Activated effector memory CD4-positive, alpha-beta T cell treated with anti-CD3 and anti-CD28 coated beads, Interleukin-2, amount 50 U/mL, for 16 hours (primary cell): ENCODE data around the gene ALPI.
"Not testable (repeated sequence)": the region's sequence is repeated elsewhere in the genome, so short reads cannot be mapped to it uniquely, and the experiment has no call there.

Experiments
- DNase-seq: peaks from one replicate; pipeline ENCODE4 v3.0.0-alpha.2; 2020

ALPI gene

GRCh38 chr2:232443669-232444408, 12.1 kb upstream of the ALPI start:
- not testable (repeated sequence) for DNase-seq

GRCh38 chr2:232444409-232445148, 11.4 kb upstream of the ALPI start:
- DNase-seq = peak; percentile 86

- not testable (repeated sequence) for DNase-seq
Measured at GRCh38 chr2:232445149-232445885, 10.6 kb upstream of the ALPI start.

DNA sequence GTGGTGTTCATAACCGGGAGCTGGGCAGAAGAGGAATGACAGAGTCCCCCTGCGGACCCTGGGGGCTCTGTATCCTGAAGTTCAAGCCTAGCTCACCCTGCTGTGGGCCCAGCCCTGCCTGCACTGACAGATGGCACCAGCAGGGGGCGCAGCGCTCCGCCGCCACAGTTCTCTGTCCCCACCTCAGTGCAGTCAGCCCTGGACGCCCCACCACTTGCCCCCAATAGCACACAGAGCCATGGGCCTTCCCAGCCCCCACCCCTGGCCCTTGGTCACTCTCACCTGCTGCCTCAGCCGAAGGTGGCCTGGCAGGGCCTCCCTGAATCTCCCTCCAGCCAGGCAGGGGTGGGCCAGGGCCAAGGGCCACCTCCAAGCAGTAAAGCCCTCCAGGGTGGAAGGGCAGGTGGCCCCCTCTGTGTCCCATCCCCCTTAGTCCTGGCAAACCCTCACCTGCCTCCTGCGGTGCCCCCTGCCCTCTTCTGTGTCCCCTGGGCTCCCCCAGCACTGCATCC, 9.6 kb upstream of the ALPI start:
- not testable (repeated sequence) for DNase-seq

DNA sequence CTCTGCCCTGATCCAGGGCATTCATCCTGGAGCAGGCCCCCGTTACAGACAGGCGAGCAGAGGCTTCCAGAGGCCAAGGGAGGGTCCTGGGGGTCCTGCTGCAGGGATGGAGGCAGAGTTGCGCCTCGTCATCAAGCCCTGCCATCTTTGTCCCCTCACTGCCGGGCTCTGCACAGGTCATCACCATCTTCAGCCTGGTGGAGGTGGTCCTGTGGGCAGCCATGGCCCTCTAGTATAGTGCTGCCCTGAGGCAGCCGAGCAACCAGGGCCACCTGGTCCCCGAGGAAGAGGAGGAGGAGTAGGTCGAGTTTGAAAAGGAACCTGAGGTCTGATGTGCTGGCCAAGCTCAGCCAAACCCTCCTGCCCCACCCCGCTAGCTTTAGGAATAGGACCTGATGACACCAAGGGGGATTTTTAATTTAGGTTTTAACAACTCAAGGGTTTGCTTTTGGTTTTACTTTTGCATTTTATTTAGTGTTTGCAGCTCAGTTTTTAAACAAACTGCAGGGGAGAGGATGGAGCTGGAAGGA, 8.8 kb upstream of the ALPI start:
- no peak for DNase-seq

DNA sequence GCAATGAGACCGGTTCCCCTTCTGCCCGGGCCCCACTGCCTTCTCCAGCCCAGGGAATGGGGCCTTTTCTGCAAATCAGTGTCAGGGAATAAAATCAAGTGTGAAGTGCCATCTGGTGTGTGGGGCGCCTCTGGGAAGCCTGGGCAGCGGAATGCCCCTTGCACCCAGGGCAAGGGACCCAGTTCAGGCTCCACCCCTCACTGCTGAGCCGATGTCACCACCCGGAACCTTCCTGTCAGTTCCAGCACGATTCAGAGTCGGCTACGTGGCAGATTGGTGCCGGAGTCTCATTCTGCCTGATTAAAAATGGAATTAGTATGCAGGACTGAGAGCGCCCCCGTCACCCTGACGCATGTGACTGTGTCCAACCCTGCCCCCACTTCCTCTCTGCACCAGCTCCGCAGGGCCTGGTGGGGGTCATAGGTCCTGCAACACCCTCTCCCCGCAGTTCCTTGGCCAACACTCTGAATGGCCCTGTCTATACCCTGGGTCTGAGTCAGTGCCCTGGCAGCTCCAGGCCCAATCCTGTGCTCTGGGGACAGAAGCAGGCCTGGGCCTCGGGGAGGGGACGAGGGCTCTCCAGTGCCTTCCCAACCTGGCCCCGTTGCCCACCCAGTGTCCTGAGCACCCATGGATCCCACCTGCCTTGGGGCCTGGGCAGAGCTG, 8.2 kb upstream of the ALPI start:
- no peak for DNase-seq

DNA sequence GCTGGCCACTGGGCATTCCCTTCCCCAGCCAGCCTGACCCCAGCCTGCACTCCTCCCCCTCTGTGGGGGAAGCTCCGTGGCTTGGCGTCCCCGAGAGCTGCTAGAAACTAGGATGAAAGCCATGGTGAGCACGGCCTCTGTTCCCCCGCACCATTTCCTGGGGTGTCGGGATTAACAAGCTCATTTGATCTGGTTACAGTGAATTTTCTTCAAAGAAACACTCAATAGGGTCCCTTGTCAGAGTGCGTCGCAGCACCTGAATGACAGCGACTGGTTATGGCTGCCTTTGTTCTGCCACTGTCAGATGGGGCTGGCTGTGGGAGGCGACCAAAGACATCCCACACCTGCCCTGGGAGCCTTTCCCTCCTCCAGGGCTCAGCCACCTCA, 7.7 kb upstream of the ALPI start:
- DNase-seq = no peak

GRCh38 chr2:232449964-232450363, 6.0 kb upstream of the ALPI start:
- no peak for DNase-seq

- not testable (repeated sequence) for DNase-seq
Measured at GRCh38 chr2:232451645-232452044, 4.3 kb upstream of the ALPI start.

GRCh38 chr2:232454630-232455029, 1.3 kb upstream of the ALPI start:
- no peak for DNase-seq

- no peak for DNase-seq
Measured at GRCh38 chr2:232456296-232457120, 555 bp downstream of the ALPI start.

DNA sequence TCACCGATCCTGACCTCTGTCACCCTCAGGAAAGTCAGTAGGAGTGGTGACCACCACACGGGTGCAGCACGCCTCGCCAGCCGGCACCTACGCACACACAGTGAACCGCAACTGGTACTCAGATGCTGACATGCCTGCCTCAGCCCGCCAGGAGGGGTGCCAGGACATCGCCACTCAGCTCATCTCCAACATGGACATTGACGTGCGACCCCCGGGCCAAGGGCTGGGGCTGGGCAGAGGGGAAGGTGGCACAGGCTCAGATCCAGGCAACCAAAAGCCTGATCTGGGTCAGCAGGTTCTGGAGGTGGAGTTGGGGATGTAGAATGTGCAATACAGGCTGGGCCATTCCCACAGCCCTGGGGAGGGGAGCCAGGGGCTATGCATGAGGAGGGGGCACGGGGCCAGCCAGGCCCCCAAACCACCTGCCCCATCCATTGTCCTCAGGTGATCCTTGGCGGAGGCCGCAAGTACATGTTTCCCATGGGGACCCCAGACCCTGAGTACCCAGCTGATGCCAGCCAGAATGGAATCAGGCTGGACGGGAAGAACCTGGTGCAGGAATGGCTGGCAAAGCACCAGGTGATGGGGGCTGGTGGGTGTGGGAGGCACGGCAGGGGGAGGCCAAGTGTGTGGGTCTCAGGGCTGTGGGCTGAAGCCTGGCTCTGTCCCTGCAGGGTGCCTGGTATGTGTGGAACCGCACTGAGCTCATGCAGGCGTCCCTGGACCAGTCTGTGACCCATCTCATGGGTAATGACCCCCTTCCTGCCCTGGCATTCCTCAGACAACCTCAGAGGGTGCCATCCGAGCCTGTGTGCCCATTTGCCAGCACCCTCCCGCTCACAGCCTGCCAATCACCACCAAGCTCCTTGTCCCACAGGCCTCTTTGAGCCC, 1.4 kb downstream of the ALPI start:
- DNase-seq = peak; percentile 52

GRCh38 chr2:232458051-232458660, 2.2 kb downstream of the ALPI start:
- peak; percentile 53 for DNase-seq

- DNase-seq = no peak
Measured at GRCh38 chr2:232458661-232459418, 2.9 kb downstream of the ALPI start.

- peak; percentile 50 for DNase-seq
Measured at GRCh38 chr2:232459419-232460035, 3.6 kb downstream of the ALPI start.

GRCh38 chr2:232460171-232460570, 4.2 kb downstream of the ALPI start:
- DNase-seq = no peak

DNA sequence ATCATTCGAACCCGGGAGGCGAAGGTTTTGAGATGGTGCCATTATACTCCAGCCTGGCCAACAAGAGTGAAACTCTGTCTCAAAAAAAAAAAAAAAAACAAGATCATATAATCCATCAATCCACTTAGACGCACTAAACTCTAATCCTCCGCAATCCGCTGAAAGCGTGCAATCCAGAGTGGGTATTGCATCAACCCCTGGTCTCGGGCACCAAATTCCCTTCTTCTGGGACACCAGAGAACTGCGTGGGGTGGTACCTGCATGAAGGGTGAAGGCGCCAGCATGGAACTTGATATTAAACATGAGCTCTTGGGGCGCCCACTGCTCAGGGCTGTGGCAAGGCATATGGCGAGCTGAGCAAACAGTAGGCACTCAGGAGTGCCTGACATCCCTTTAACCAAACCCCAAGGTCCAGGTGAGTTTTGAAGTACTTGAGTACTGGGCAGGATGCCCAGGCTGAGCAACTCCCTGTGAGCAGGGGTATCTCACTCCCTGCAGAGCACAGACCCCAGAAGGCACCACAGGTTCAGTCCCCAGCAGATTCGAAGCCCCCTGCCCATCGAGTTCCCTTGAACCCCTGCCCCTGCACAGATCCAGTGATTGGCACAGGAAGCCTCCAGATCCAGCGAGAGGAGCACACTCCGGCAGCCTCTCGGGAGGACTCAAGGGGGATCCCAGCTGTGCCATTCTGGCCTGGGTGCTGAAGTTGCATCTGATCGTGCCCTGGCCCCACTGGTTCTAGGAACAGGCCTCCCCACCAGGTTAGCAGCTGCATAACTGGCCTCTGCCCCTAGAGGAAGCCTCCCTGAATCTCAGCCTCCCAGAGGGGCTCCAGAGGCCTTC, 8.0 kb downstream of the ALPI start:
- DNase-seq = peak; percentile 43

DNA sequence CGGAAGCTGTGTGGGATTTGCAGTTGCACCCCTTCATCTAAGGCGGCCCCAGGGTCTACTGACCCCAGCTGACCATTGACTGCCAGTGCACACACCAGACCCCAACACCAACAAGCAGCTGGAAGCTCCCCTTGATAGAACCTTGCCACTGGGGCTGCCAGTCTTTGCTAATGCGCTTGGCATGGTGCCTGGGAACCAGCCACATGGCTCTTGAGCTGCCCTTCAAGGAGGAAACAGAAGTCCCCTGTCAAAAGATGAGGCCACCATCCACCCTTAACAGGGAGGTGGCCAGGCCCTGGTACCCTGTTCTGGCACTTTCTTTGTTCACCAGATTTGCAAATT, 8.6 kb downstream of the ALPI start:
- DNase-seq = no peak
